Stimulated activated CD4-positive, alpha-beta T cell treated with anti-CD3 and anti-CD28 coated beads, Interleukin-12 subunit alpha, Interleukin-12 subunit beta, amount 100 ng/mL, for 24 hours (primary cell): Measurements from ENCODE around the gene AKAP13.

Experiments used
- DNase-seq, 2 experiments: peaks; one replicate each; pipeline ENCODE4 v3.0.0-alpha.2; 2020; ENCODE audit warnings: low read depth in 2 of 2

AKAP13 gene

DNA sequence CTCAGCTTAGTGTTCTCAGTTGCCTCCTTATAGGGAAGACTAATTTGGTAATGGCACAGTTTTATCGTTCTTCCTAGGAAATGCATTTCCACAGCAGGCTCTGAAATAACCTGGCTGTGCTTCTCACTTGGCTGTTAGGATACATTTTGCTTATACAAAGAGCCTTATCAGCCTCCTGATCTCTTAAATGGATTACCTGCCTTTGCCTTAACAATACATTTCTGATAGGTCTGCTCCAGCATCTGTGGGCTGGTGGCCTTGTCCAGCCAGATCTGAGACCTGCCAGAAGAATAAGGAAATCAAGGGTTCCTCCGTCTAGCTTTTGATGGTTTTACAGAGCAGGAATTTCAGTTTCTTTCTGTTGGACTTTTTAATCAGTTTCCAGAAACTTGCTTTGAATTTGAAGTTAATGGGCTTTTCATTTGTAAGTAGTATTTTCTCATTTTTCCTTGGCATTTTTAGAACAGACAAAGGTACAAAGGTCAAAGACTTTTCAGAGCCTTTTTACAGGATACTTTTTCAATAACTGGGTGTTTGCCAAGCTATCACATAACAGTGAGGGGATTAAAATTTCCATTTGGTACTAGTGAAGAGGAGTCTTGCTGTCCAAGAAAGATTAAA lies 116.3 kb downstream of the AKAP13 start:
- no peak for DNase-seq

DNA sequence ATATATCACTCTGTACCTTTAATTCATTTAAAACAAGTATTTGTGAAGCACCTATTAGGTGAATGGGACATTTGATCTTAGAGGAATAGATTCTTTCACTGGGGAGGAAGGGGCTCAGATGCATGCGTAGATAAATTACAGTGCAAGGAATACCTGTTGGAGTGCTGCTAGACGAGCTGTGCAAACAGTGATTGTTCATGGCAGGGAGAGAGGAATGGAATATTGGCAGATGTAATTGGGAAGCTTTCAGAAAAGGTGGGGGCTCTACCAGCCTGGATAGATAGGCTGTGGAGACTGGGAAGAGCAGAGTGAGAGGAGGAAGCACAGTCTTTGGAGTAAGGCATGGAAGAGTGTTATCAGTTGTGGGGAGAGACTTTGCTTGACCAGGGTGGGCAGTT lies 116.8 kb downstream of the AKAP13 start:
- no peak for DNase-seq

DNA sequence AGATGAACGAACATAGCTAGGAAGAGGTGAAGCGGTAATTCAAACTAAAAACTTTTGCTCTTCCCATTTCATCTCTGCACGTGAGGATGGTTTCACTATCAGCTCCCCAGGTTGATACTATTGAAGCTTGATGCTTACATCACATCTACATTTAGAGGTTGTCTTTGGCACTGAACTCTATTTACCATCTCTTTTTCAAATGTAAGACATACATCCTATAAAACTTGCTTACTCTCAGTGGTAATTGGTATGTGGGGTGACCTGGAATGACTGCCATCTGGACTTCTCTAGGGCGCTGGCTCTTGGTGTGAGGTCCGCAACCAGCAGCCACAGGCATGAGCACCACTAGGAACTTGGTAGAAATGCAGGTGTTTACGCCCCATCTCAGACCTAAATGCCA lies 118.1 kb downstream of the AKAP13 start:
- no peak for DNase-seq

DNA sequence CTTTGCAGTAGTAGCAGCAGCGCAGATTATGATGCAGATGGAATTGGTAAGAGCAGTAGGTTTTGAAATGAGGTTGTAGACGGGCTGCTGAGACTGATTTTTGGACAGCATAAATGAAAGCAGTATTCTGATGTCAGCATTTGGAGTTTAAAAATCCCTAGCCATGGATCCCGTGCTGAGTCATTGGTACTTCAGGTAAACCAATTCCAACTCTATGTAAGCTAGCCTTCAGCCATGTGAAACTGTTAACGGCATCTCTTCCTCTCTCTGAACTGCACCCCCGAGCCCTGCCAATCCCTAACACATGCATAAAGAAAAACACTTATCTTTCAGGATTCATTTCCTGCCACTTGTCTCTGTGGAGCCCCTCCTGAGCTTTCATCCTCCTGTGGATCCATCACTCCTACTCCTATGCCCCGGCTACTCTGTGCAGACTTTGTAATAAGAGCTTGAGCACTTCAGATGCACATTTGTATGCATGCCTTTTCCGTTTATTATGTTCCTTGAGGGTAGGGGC lies 119.0 kb downstream of the AKAP13 start:
- DNase-seq, result no peak

GRCh38 chr15:85500060-85500708 lies 119.8 kb downstream of the AKAP13 start:
- no peak for DNase-seq

- no peak for DNase-seq
These were observed 120.3 kb downstream of the AKAP13 start for GRCh38 chr15:85500729-85501128.

DNA sequence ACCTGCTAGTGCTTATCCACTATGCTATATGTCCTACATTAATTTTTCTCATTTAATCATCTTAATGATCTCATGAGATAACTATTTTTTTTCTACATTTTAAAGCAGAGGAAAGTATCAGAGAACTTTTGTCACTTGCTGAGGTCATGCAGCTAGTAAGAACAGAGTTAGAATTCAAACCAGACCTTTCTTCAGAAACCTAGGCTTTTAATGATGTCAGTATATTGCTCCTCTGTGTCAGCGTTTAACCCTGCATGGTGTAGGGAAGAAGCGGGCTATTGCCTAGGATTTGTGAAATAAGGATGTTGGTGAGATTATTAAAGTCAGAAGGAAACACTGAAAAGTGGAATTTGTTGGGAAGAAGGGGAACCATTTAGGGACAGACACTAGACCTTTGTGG lies 121.2 kb downstream of the AKAP13 start:
- DNase-seq, result no peak

GRCh38 chr15:85503151-85503799 lies 122.9 kb downstream of the AKAP13 start:
- no peak for DNase-seq

DNA sequence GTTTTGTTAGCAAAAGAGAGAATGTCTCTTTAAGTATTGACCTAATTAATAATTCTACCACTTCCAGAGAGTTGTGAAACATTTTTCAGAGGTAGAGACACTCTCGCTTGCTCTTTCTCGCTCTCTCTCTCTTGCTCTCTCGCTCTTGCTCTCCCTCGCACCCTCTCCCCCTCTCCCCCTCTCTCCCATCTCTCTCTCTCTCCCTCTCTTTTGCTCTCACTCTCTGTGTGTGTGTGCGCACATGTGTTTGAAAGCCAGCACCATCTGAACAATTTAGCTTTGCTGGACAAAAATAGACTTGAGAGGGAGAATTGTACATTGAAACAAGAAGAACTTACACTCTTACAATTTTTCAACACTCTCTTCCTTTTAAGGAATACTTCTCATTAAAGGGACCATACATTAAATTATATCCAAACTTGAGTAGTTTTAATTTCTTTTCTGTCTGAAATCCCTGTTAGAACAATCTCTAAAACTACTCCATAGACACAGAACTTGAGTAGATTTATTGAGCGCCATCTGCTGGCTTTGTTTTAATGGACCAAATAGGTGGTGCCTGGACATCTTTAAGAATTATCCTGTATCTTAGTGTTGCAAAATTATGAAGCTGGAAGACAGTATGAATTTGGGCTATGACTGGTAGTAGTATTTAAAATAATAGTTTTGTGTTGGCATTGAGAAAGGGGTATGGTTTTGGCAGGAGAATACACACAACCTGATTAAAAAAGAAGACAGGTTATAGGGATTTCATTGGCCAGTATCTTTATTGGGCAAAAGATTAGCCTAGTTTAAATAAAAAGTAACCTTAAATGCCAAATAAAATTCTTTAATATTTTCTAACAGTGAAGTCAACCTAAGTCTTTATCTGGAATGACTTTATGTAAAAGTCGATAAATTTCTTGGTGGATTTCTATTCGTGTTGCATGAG lies 124.6 kb downstream of the AKAP13 start:
- peak in 1 of 2 experiments; percentile 17 for DNase-seq

GRCh38 chr15:85507114-85507513 lies 126.7 kb downstream of the AKAP13 start:
- DNase-seq, result no peak

- DNase-seq, result no peak
These were observed 129.6 kb downstream of the AKAP13 start for GRCh38 chr15:85509973-85510372.

DNA sequence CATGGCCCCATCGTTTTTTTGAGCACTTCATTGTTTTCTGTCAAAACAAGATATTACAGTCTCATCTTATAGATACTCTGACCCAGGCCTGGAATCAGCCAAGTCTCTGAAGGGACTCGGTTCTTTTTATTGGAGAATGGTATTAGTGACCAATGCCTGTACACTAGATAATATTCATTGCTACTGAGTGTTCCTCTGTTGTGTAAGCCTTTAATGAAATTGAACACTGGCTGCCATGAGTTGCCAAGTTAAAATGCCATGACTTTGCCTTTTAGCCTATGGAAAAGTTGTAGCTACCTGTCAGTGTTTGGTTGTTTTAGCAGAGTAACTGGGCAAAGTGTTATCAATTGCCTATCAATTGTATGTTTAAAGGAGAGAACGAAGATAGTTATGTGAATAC lies 134.0 kb downstream of the AKAP13 start:
- DNase-seq, result no peak

DNA sequence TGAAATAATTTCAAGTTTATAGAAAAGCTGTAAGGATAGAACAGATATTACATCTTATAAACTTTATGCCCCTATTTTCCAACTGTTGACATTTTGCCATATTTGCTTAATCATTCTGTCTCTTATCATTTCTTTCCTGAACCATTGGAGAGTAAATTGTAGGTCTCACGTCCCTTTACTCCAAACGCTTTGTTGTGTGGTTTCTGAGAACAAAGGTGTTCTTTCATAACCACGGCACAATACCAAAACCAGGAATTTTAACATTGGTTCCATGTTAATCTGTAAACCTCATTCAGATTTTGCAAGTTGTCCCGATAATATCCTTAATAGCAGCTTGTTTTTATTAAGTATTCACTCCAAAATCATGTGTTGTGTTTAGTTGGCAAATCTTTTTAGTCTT lies 134.8 kb downstream of the AKAP13 start:
- DNase-seq, result no peak

DNA sequence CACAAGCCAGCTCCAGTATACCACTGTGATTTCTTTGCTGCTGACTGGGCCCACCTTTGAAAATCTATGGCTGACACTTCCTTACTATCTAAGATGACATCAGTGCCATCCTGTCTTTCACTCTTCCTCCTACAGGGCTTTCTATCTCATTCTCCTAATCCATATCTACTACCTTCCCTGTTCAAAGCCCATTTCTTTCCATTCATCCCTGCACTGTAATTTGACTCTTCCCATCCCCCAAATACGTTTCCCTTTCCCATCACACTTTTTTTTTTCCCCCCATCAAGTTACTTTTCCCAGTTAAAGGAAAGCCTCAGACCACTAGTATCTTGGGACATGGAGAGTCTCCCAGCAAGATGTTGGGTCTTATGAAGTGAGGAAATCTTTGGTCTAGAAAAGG lies 136.7 kb downstream of the AKAP13 start:
- no peak for DNase-seq

GRCh38 chr15:85518979-85519761 lies 138.8 kb downstream of the AKAP13 start:
- no peak for DNase-seq

DNA sequence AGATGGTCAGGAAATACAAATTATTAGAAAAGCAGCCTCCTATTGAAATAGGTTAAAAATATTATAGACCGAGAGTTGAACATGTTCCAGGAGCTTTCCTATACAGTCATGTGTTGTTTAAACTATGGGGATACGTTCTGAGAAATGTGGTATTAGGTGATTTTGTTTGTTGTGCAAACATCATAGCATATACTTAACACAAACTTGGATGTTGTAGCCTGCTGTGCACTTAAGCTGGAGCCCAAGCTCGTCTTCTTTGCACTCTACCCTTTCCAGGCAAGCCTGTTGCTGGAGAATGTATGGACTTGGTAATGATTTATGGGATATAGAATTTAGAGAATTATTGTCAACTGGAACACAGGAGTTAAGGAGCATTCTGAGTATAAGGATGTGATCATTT lies 140.2 kb downstream of the AKAP13 start:
- DNase-seq, result no peak

DNA sequence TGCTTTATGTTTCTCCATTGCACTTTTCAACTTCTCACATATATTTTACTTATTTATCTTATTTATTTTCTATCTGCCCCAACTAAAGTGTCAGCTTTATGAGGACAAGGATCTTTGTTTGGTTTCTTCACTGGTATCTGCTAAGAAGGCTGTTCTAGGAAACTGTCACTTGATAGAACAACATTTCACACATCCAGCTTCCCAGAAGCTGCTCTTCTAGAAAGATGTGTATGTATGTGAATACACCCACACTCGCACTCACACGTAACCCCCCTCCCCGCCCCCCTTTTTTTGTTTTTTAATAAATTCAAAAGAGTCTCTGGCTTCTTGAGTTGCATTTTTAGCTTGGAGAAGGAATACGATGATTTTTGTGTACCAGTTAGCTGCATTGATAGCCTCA lies 143.1 kb downstream of the AKAP13 start:
- DNase-seq, result no peak

DNA sequence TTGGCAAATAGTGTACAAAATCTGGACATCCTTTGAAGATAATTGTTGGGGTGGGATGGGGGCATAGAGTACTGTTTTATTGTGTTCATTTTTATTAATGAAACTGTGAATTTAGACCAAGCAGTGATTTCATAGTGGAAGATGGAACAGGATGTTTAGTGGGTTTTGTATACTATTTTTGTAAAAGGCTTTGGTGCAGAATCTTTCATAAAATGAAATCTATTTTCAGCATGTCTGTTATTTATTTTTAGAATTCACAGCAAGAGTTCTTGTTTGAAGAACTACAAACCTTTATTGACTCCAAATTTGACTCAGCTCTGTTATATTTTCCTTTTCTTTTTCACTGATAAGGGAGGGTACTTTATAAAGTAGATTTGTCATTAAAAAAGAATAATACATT lies 145.4 kb downstream of the AKAP13 start:
- no peak for DNase-seq

GRCh38 chr15:85527895-85528294 lies 147.5 kb downstream of the AKAP13 start:
- DNase-seq, result no peak

GRCh38 chr15:85530079-85530478 lies 149.7 kb downstream of the AKAP13 start:
- DNase-seq, result no peak

GRCh38 chr15:85531083-85531482 lies 150.7 kb downstream of the AKAP13 start:
- DNase-seq, result no peak
